Right ventricle myocardium superior (tissue), 1 donor: ENCODE results near the gene MSANTD7. TPM values are rescaled to one million over a fixed set of nuclear protein-coding genes. Genes with fewer than 3 reads are reported as not detected.

ENCODE experiments used
- ATAC-seq: fragments of 200-7000 bp; cut with Tn5 transposase; one replicate; pipeline ENCODE4 v1.9.1; 2020; ENCODE audit warnings: mild to moderate bottlenecking; ENCODE audit not compliant: poor library complexity
- DNase-seq: peaks from one replicate; pipeline ENCODE4 v3.0.0-alpha.2; 2020
- intact Hi-C: fragments of 100-400 bp; cut with DNase I; formaldehyde crosslinking; loops from one replicate; pipeline ENCODE4 v1.11.2; 2022
- total RNA-seq: library from RNA; stranded (reverse); fragmentation: NEBNext Ultra II Directional; extraction: Animal tissue kit (Norgen Biotek cat#: 25700); gene quantifications from one replicate; pipeline ENCODE4 v1.2.1, GENCODE V29; 2021
- donor health status: DM: no; HTN: yes; CAD: no; lungs with severe emphysema.

The MSANTD7 gene
- total RNA-seq, 1 donor from 2014 or later = 4.4 TPM

- ATAC-seq (no peak), DNase-seq (no peak)
- intact Hi-C loops = loop anchor here (5.0 kb wide), 2 partner anchors 39 to 76 kb away; partner anchors contain the start of genes CDNF, DCLRE1C, HSPA14 and MSANTD7
These were observed 37.8 kb downstream of the MSANTD7 start for GRCh38 chr10:14875941-14876340.

- no peak for DNase-seq
- intact Hi-C loops = loop anchor here (5.0 kb wide), 2 partner anchors 39 to 76 kb away; partner anchors contain the start of genes CDNF, DCLRE1C, HSPA14 and MSANTD7
- no peak for ATAC-seq
These were observed 38.7 kb downstream of the MSANTD7 start for GRCh38 chr10:14876764-14877163.

- peak; percentile 99 for ATAC-seq
- intact Hi-C loops = loop anchor here (5.0 kb wide), 2 partner anchors 41 to 74 kb away; partner anchors contain the start of genes CDNF, DCLRE1C, HSPA14 and MSANTD7
- peak; percentile 98 for DNase-seq
These were observed 40.4 kb downstream of the MSANTD7 start, which contains the start of gene SUV39H2 for GRCh38 chr10:14878266-14879123. Gene SUV39H2 (plus strand): TSS chr10:14878866. CDS start chr10:14878889, 23 bp downstream.

GRCh38 chr10:14879124-14879927 lies 41.2 kb downstream of the MSANTD7 start:
- intact Hi-C loops = loop anchor here (5.0 kb wide), 2 partner anchors 42 to 73 kb away; partner anchors contain the start of genes CDNF, DCLRE1C, HSPA14 and MSANTD7
- no peak for ATAC-seq
- DNase-seq = no peak

- no peak for DNase-seq
- intact Hi-C loops = loop anchor here (5.0 kb wide), 2 partner anchors 43 to 72 kb away; partner anchors contain the start of genes CDNF, DCLRE1C, HSPA14 and MSANTD7
- ATAC-seq = no peak
These were observed 41.8 kb downstream of the MSANTD7 start for GRCh38 chr10:14879928-14880193.

- intact Hi-C loops = no loop called here
- no peak for DNase-seq
- ATAC-seq = no peak
These were observed 42.1 kb downstream of the MSANTD7 start for GRCh38 chr10:14880229-14880628.

GRCh38 chr10:14884082-14884481 lies 46.0 kb downstream of the MSANTD7 start:
- ATAC-seq (no peak), DNase-seq (no peak)
- intact Hi-C loops = no loop called here

Other genes with a start within 250 kb of the MSANTD7 start
- 3.3 TPM for gene FAM107B, start 63.4 kb upstream of the MSANTD7 start, total RNA-seq
- gene CDNF, start 269 bp upstream of the MSANTD7 start, total RNA-seq = 2.3 TPM
- 7.3 TPM for gene HSPA14, start within 50 bp of the MSANTD7 start, total RNA-seq
- 4.1 TPM for gene SUV39H2, start 40.6 kb downstream of the MSANTD7 start, total RNA-seq
- gene DCLRE1C, start 115.8 kb downstream of the MSANTD7 start, total RNA-seq = 2.2 TPM
- gene MEIG1, start 121.1 kb downstream of the MSANTD7 start, total RNA-seq = not detected
- 0.27 TPM for gene OLAH, start 205.6 kb downstream of the MSANTD7 start, total RNA-seq